Common myeloid progenitor, CD34-positive (primary cell): Measurements from ENCODE around the gene CLK4.

Source experiments
- CTCF ChIA-PET: fragments of 350-600 bp; sonication (Branson Sonifier 250); formaldehyde crosslinking; loops from one replicate; lab custom pipeline; 2021; ENCODE audit warnings: antibody characterized with exemption; lab: Charles Lee
- POLR2A ChIA-PET: fragments of 350-600 bp; sonication (Branson Sonifier 250); formaldehyde crosslinking; loops from one replicate; lab custom pipeline; 2021; ENCODE audit warnings: antibody characterized with exemption; lab: Charles Lee
- DNase-seq, 3 donors: peaks; one replicate each; pipeline versions ENCODE4 v3.0.0 to v3.0.0-alpha.2; 2013
- H3K27ac ChIP-seq, 2 experiments: 1 replicate in 1 of 2; 2 replicates in 1 of 2; pipeline ENCODE4 v1.7.0; 2013; ENCODE audit warnings: inconsistent platforms in 2 of 2, low read length in 2 of 2, mild to moderate bottlenecking in 2 of 2, low read depth in 1 of 2, moderate library complexity in 1 of 2; ENCODE audit not compliant: severe bottlenecking in 2 of 2, insufficient read depth in 1 of 2, poor library complexity in 1 of 2
- H3K27me3 ChIP-seq, 5 experiments: replicated peaks in 2 of 5; 1 replicate in 3 of 5; 2 replicates in 2 of 5; pipeline versions ENCODE4 v1.6.1 to v1.7.0; 2013; ENCODE audit warnings: low read length in 4 of 5, mild to moderate bottlenecking in 2 of 5, moderate library complexity in 2 of 5, inconsistent platforms in 1 of 5; ENCODE audit not compliant: insufficient read depth in 5 of 5, control insufficient read depth in 4 of 5
- H3K36me3 ChIP-seq, 4 experiments: 1 replicate in 2 of 4; 2 replicates in 2 of 4; pipeline versions ENCODE4 v1.6.1 to v1.7.0; 2013; ENCODE audit warnings: low read length in 3 of 4, control low read depth in 1 of 4, mild to moderate bottlenecking in 1 of 4; ENCODE audit not compliant: control insufficient read depth in 4 of 4, insufficient read depth in 4 of 4
- H3K4me1 ChIP-seq, 4 experiments: 1 replicate in 3 of 4; 2 replicates in 1 of 4; pipeline versions ENCODE4 v1.6.1 to v1.7.1; 2013; ENCODE audit warnings: low read length in 3 of 4, mild to moderate bottlenecking in 3 of 4, control low read depth in 1 of 4, inconsistent platforms in 1 of 4, moderate library complexity in 1 of 4; ENCODE audit not compliant: control insufficient read depth in 4 of 4, insufficient read depth in 4 of 4; ENCODE audit errors: control extremely low read depth in 1 of 4
- H3K4me3 ChIP-seq, 7 experiments: 1 replicate in 4 of 7; 2 replicates in 3 of 7; pipeline versions ENCODE4 v1.5.1 to v1.7.0; 2013; ENCODE audit warnings: mild to moderate bottlenecking in 7 of 7, low read length in 6 of 7, moderate library complexity in 6 of 7, inconsistent platforms in 2 of 7, low read depth in 2 of 7, control low read depth in 1 of 7; ENCODE audit not compliant: insufficient read depth in 4 of 7, control insufficient read depth in 1 of 7; ENCODE audit errors: extremely low read depth in 1 of 7
- H3K9me3 ChIP-seq, 5 experiments: 1 replicate in 4 of 5; 2 replicates in 1 of 5; pipeline versions ENCODE4 v1.6.1 to v1.7.1; 2013; ENCODE audit warnings: low read length in 4 of 5, mild to moderate bottlenecking in 2 of 5, inconsistent platforms in 1 of 5, low read depth in 1 of 5, moderate library complexity in 1 of 5; ENCODE audit not compliant: control insufficient read depth in 4 of 5, insufficient read depth in 2 of 5; ENCODE audit errors: control extremely low read depth in 1 of 5
- WGBS: methylation state at CpG from one replicate; pipeline ENCODE4 v1.1.5; 2013; ENCODE audit not compliant: insufficient coverage; 5-methylcytosine and 5-hydroxymethylcytosine counted together

CLK4 gene

GRCh38 chr5:178560911-178561310 lies 65.9 kb downstream of the CLK4 start:
- no peak overlapping the region for H3K27ac ChIP-seq
- H3K4me3 ChIP-seq: no peak overlapping the region
- peaks cover 0 to 17% (median 11%) of the 10 kb centered on the region in 4 experiments for H3K4me1 ChIP-seq
- no peaks in the 10 kb centered on the region for H3K36me3 ChIP-seq
- WGBS: 74% methylated on average over 7 of the region's 7 CpGs
- ChIA-PET CTCF (no interaction called here), POLR2A (no interaction called here)
- peaks cover 3 to 55% (median 24%) of the 10 kb centered on the region in 5 experiments for H3K27me3 ChIP-seq
- peaks cover 0 to 2% (median 0%) of the 10 kb centered on the region in 5 experiments for H3K9me3 ChIP-seq
- DNase-seq: no peak

GRCh38 chr5:178557416-178557815 lies 69.4 kb downstream of the CLK4 start:
- no peak for DNase-seq
- H3K9me3 ChIP-seq: no peaks in the 10 kb centered on the region
- WGBS: 95% methylated on average over 9 of the region's 11 CpGs
- ChIA-PET CTCF (no interaction called here), POLR2A (no interaction called here)
- peaks cover 0 to 36% (median 10%) of the 10 kb centered on the region in 5 experiments for H3K27me3 ChIP-seq
- H3K27ac ChIP-seq: no peak overlapping the region
- peaks cover 0 to 17% (median 11%) of the 10 kb centered on the region in 4 experiments for H3K4me1 ChIP-seq
- H3K36me3 ChIP-seq: no peaks in the 10 kb centered on the region
- H3K4me3 ChIP-seq: no peak overlapping the region

GRCh38 chr5:178555771-178556211 lies 71.1 kb downstream of the CLK4 start:
- no peak for DNase-seq
- CTCF ChIA-PET: interaction anchor here (1.1 kb wide), 1 partner anchor 275 kb away, joined by 3 read pairs; no protein-coding TSS in a partner anchor
- no peaks in the 10 kb centered on the region for H3K9me3 ChIP-seq

GRCh38 chr5:178555005-178555404 lies 71.8 kb downstream of the CLK4 start:
- peaks cover 0 to 4% (median 3%) of the 10 kb centered on the region in 4 experiments for H3K4me1 ChIP-seq
- H3K9me3 ChIP-seq: no peaks in the 10 kb centered on the region
- no peak overlapping the region for H3K4me3 ChIP-seq
- CTCF ChIA-PET: interaction anchor here (1.1 to 1.8 kb wide), 3 partner anchors 271 to 275 kb away, joined by 3 to 8 read pairs (median 3); no protein-coding TSS in a partner anchor
- H3K36me3 ChIP-seq: no peaks in the 10 kb centered on the region
- no peak overlapping the region for H3K27ac ChIP-seq
- 93% methylated on average over 7 of the region's 7 CpGs for WGBS
- POLR2A ChIA-PET: no interaction called here
- no peak for DNase-seq
- H3K27me3 ChIP-seq: peaks cover 0 to 12% (median 3%) of the 10 kb centered on the region in 5 experiments

More at GRCh38 chr5:178555771-178556211, 71.1 kb downstream of the CLK4 start:
- H3K4me3 ChIP-seq: no peak overlapping the region
- no peak overlapping the region for H3K27ac ChIP-seq
- H3K4me1 ChIP-seq: peaks cover 0 to 9% (median 8%) of the 10 kb centered on the region in 4 experiments
- H3K36me3 ChIP-seq: no peaks in the 10 kb centered on the region
- H3K27me3 ChIP-seq: peaks cover 0 to 20% (median 6%) of the 10 kb centered on the region in 5 experiments
- POLR2A ChIA-PET: no interaction called here
- whole genome bisulfite sequencing: 96% methylated on average over 14 of the region's 14 CpGs

GRCh38 chr5:178554311-178554710 lies 72.5 kb downstream of the CLK4 start:
- H3K27ac ChIP-seq: no peak overlapping the region
- peaks cover 0 to 10% (median 2%) of the 10 kb centered on the region in 5 experiments for H3K27me3 ChIP-seq
- 96% methylated on average over 11 of the region's 11 CpGs for WGBS
- no peaks in the 10 kb centered on the region for H3K4me1 ChIP-seq
- no peaks in the 10 kb centered on the region for H3K9me3 ChIP-seq
- ChIA-PET POLR2A (no interaction called here), CTCF (interaction anchor here (1.2 to 1.8 kb wide), 2 partner anchors 270 to 273 kb away, joined by 3 to 8 read pairs; no protein-coding TSS in a partner anchor)
- H3K4me3 ChIP-seq: no peak overlapping the region
- H3K36me3 ChIP-seq: no peaks in the 10 kb centered on the region
- no peak for DNase-seq

GRCh38 chr5:178553517-178553916 lies 73.3 kb downstream of the CLK4 start:
- Histone ChIP-seq H3K9me3 (no peaks in the 10 kb centered on the region), H3K27me3 (peaks cover 0 to 5% (median 0%) of the 10 kb centered on the region in 5 experiments), H3K4me3 (no peak overlapping the region), H3K36me3 (no peaks in the 10 kb centered on the region), H3K4me1 (no peaks in the 10 kb centered on the region), H3K27ac (no peak overlapping the region)
- POLR2A ChIA-PET: no interaction called here
- DNase-seq: no peak
- 98% methylated on average over 12 of the region's 13 CpGs for whole genome bisulfite sequencing
- CTCF ChIA-PET: interaction anchor here (1.4 to 4.6 kb wide), 3 partner anchors 269 to 274 kb away, joined by 4 to 41 read pairs (median 8); no protein-coding TSS in a partner anchor
